Measurements from ENCODE around the gene SLC7A8. TPM values are rescaled to one million over a fixed set of nuclear protein-coding genes. Genes with fewer than 3 reads are reported as not detected.

Gene SLC7A8
- total RNA-seq, 2 donors from 2014 or later, result 18.4 to 28.0 TPM

DNA sequence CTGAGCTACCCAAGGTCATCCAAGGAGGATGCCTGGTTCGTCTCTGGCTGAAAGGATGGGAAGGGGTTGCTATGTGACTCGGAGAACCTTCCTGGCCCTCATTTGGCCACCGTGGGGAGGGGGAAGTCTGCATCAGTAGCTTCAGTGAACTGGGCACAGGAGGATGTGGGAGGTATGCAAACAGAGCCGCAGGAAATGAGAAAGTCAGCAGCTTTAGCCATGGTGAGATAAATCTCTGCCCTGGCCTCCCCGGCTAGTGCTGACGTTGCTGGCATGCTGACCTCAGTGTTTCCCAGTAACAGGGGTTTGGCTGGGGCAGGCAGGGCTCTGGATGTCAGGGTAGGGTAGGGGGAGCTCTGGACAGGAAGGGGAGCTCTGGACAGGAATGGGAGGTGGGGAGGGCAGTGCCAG, 62.1 kb downstream of the SLC7A8 start:
- H3K27ac ChIP-seq, result peak overlapping the region; percentile 61 to 64
- no peaks in the 10 kb centered on the region for H3K9me3 ChIP-seq
- H3K36me3 ChIP-seq, result no peaks in the 10 kb centered on the region
- DNase-seq (ENCODE audit: low spot score) (no peak), ATAC-seq (ENCODE audit: insufficient number of reproducible peaks, low FRiP score, low read depth) (no peak)
- peak overlapping the region; percentile 3 for H3K4me3 ChIP-seq
- H3K4me1 ChIP-seq (ENCODE audit: control insufficient read depth in 1 of 2, low read depth in 2 of 2), result peaks cover 16 to 50% of the 10 kb centered on the region in 2 donors
- H3K27me3 ChIP-seq (replicated peaks; ENCODE audit: insufficient read depth), result no peaks in the 10 kb centered on the region
- TF ChIP-seq, protein P1, sequence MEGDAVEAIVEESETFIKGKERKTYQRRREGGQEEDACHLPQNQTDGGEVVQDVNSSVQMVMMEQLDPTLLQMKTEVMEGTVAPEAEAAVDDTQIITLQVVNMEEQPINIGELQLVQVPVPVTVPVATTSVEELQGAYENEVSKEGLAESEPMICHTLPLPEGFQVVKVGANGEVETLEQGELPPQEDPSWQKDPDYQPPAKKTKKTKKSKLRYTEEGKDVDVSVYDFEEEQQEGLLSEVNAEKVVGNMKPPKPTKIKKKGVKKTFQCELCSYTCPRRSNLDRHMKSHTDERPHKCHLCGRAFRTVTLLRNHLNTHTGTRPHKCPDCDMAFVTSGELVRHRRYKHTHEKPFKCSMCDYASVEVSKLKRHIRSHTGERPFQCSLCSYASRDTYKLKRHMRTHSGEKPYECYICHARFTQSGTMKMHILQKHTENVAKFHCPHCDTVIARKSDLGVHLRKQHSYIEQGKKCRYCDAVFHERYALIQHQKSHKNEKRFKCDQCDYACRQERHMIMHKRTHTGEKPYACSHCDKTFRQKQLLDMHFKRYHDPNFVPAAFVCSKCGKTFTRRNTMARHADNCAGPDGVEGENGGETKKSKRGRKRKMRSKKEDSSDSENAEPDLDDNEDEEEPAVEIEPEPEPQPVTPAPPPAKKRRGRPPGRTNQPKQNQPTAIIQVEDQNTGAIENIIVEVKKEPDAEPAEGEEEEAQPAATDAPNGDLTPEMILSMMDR (IDR thresholded peaks at IDR 0.05), result no peak

DNA sequence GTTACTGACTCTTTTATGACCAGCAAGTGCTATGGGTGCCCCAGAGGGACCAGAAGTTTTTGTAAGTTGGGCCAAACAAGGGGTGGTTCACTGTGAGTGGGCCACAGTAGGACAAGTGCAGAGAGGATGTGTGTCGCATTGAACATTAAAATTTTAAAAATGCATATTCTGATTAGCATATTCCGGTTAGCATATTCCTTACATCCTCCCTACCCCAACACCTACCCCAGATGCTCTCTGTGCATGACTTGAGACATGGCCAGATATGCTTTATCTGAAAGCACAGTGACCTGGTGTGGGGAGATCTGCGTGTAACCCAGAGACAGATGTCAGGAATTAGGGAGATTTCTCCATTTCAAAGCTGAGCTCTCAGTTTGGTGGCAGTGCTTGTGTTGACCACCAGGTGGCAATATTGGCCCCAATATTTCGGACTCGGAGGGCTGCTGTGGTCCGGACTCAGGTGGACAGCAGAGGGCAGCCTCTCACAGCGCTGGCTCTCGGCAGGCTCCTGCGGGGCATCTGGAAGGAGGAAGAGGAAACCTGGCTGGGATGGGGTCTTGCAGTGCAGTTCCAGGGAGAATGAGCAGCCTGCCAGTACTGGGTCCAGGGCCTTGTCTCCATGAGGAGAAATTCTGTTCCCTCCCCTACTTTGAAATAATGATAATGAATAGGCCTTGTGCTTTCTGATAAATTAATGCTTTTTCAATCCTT, 62.8 kb downstream of the SLC7A8 start:
- DNase-seq (ENCODE audit: low spot score), result peak; percentile 66
- H3K9me3 ChIP-seq, result no peaks in the 10 kb centered on the region
- TF ChIP-seq, protein P1 (IDR thresholded peaks at IDR 0.05), result peak; percentile 100
- peak; percentile 77 for ATAC-seq (ENCODE audit: insufficient number of reproducible peaks, low FRiP score, low read depth)
- H3K27ac ChIP-seq, result peak overlapping the region; percentile 61 to 64
- H3K27me3 ChIP-seq (replicated peaks; ENCODE audit: insufficient read depth), result no peaks in the 10 kb centered on the region
- peak overlapping the region; percentile 3 for H3K4me3 ChIP-seq
- H3K36me3 ChIP-seq, result no peaks in the 10 kb centered on the region
- H3K4me1 ChIP-seq (ENCODE audit: control insufficient read depth in 1 of 2, low read depth in 2 of 2), result peaks cover 16 to 43% of the 10 kb centered on the region in 2 donors

DNA sequence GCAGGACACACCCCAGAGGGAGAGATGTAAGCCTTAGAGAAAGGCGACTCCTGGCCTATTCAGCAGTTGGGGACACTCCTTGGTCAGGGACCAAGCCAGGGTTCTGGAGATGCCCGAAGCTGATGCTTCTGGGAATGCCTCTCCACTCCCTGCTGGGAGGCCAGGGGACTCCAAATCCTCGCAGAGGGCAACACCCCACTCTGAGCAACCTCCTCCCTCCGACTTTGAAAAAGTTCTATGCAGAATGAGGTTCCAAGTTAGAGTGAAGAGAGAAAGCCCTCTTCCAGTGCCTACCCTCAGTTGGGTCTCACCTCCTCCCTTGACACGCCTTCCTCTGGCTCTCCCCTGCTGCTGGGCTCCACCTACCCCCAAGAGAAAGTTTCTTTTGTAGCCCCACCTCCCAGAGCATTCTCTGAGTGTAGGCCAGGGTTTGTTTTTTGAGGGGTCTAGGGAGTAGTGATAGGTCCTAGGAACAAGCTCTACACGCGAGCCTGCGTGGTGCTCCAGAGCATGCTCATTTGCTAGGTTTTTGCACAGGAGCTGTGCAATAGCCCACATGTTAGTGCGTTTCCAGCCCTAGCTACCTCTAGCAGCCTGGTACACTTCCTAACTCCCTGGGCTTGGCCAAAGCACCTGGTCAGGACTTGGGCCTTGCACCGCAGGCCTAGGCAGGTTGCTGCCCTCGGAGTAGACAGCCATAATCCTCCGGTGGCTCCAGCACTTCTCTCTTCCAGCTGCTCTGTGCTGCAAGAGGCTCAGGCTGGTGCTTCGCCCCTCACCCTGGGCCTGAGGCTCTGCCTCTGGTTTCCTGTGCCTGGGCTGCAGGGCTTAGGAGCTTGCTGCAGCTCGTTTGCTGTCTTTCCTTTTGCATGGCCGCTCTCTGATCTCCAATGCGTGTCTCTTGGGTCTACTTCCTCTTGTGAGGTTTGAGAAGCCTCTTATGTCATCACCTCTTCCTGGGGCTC, 63.8 kb downstream of the SLC7A8 start:
- Histone ChIP-seq H3K27me3 (replicated peaks; ENCODE audit: insufficient read depth) (no peaks in the 10 kb centered on the region), H3K36me3 (no peaks in the 10 kb centered on the region), H3K9me3 (no peaks in the 10 kb centered on the region), H3K4me1 (ENCODE audit: control insufficient read depth in 1 of 2, low read depth in 2 of 2) (peaks cover 8 to 32% of the 10 kb centered on the region in 2 donors), H3K4me3 (no peak overlapping the region), H3K27ac (no peak overlapping the region)
- no peak for ATAC-seq (ENCODE audit: insufficient number of reproducible peaks, low FRiP score, low read depth)
- TF ChIP-seq, protein P1 (IDR thresholded peaks at IDR 0.05), result no peak
- no peak for DNase-seq (ENCODE audit: low spot score)

DNA sequence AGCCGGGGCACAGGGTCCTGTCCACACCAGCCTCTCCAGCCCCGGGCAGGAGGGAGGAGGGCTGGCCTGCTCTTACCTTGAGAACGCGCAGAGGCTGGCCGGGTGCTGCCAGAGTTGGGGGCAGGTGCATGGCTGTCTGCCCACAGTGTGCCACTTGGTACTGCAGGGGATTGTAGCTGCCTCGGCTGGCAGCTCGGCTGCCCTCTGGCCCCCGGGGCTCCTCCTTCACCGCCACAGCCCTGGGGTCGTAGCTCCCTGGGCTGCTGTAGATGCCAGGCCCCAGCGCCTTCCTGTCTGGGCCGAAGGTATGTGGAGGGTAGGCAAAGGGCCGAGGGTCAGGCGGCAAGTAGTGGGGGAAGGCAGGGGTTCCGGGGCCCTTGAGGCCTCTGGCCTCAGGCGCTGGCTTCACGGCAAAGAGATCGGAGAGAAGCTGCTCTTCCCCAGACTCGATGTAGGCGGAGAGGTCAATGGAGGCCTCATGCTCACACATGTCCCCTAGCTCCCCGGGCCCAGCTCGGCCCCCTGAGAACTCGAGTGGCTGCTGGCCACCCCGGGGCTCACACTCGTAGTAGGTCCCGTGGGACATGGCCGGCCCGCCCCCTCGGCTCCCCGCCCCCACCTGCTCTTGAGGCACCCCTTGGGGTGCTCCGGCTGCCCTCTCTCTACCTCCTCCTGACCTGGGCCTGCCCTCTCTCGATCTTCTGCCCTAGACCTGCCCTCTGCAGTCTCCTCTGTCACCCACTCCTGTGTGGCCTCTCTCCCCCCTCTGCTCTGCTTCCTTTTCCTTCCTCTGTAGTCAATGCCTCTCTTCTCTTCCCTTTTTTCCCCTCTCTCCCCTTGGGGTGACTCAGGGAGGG, 64.7 kb downstream of the SLC7A8 start, which contains the start of gene CEBPE:
CEBPE (minus strand) TSS at position 750 of the 857 bp plus-strand sequence; CDS start at position 586, 164 bp downstream.
- no peaks in the 10 kb centered on the region for H3K36me3 ChIP-seq
- ATAC-seq (ENCODE audit: insufficient number of reproducible peaks, low FRiP score, low read depth) (no peak), DNase-seq (ENCODE audit: low spot score) (no peak)
- no peaks in the 10 kb centered on the region for H3K27me3 ChIP-seq (replicated peaks; ENCODE audit: insufficient read depth)
- TF ChIP-seq, protein P1 (IDR thresholded peaks at IDR 0.05), result no peak
- H3K9me3 ChIP-seq, result no peaks in the 10 kb centered on the region
- H3K27ac ChIP-seq, result no peak within 1 kb of the TSS
- peaks cover 8 to 23% of the 10 kb centered on the region in 2 donors for H3K4me1 ChIP-seq (ENCODE audit: control insufficient read depth in 1 of 2, low read depth in 2 of 2)
- no peak within 1 kb of the TSS for H3K4me3 ChIP-seq

Measured in thoracic aorta (tissue), 2 donors.